GM21381 (cell line): ENCODE measurements around the gene PILRB.
"Not testable (repeated sequence)": the region's sequence is repeated elsewhere in the genome, so short reads cannot be mapped to it uniquely, and the experiment has no call there.

Experiments used
- ATAC-seq: cut with Tn5 transposase; IDR thresholded peaks from one replicate; pipeline ENCODE4 v1.9.1; 2021; ENCODE audit warnings: mild to moderate bottlenecking, moderate library complexity; ENCODE audit not compliant: unreplicated experiment

Gene PILRB

DNA sequence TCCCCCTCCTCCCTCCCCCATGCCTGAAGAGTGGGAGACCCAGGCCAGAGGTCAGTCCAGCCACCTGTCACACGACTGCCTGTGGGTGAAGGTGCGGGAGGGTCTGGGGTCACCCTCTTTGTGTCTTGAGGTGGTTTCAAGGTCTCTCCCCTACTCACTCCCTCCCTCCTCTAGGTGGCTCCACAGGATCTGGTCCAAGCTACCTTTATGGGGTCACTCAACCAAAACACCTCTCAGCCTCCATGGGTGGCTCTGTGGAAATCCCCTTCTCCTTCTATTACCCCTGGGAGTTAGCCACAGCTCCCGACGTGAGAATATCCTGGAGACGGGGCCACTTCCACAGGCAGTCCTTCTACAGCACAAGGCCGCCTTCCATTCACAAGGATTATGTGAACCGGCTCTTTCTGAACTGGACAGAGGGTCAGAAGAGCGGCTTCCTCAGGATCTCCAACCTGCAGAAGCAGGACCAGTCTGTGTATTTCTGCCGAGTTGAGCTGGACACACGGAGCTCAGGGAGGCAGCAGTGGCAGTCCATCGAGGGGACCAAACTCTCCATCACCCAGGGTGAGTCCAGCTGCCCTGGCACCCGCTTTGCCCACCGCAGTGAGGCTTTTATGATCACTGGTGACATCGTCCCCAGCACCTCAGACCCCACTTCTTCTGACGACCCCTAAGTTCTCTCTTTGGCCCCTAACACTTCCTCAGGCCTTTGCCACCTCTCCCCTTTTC is 16.1 kb downstream of the PILRB start:
- not testable (repeated sequence) for ATAC-seq

DNA sequence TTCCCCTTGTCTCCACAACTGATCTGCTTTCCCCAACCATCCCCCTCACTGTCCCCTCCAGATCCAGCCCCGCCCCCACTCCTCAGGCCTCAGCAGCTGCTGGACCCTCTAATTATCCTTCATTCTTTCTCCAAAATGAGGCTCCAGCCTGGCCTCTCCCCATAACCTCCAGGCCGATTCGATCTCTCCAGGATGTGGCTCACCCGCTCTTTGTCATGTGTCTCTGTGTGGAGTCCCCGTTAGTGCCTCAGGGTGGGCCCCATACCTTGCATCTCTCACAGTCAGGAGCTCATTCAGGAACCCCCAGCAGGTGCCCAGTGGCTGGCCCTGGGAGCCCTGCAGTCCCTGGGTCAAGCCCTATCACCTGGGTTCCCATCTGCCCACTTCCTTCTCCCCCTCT is 16.7 kb downstream of the PILRB start:
- ATAC-seq = no peak

DNA sequence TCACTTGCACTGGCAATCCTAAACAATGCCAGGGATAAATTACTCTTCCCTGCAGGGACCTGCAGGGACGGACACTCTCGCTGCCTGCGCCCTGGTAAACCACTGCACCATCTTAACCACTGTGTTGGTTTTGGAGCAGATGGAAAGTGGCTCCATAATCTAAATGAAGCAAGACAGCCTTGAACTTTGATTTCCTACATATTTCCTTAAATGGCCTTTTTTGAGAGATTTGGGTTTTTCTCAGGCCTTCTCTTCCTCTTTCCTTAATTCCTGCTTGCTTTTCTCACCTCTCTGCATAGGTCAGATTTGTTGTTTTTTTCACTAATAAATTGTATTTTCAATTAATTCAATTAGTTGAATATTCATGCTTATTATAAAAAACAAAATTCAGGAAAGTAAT is 18.1 kb downstream of the PILRB start:
- ATAC-seq = no peak

DNA sequence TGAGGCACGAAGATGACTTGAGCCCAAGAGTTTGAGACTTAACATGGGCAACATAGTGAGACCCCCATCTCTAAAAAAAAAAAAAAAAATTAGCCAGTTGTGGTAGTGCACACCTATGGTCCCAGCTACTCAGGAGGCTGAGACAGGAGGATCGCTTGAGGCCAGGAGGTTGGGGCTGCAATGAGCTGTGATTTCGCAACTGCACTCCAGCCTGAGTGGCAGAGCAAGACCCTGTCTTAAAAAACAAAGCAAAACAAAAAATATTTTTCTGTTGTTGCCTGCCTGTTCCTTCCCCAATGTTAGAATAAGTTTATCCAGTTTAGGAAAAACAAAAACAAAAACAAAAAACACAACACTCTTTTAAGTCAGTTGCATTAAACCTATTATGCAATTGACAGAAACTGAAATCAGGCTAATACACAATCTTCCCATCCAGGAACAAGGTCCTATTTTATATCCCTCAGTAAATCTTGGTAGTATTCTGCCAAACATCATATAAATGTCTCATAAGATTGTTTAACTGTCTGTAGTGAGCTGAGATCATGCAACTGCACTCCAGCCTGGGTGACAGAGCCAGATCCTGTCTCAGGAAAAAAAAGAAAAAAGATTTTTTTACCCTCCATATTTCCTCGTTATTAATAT is 20.3 kb downstream of the PILRB start:
- ATAC-seq = no peak

DNA sequence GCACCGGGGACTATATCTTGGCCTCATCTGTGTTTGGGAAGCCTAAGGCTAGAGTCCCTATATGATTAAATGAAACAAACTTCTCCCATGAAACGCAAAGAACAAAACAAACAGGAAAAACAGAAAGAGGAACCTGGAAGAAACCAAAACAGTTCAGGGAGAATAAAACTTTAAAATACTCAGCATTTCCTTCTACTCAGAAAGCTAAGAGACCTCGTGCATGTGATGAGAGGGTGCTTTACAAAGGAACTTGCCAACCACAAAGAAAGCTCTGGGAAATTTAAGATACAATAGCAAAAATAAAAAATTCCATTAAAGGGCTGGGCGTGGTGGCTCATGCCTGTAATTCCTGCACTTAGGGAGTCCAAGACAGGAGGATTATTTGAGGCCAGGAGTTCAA is 22.3 kb downstream of the PILRB start:
- no peak for ATAC-seq

DNA sequence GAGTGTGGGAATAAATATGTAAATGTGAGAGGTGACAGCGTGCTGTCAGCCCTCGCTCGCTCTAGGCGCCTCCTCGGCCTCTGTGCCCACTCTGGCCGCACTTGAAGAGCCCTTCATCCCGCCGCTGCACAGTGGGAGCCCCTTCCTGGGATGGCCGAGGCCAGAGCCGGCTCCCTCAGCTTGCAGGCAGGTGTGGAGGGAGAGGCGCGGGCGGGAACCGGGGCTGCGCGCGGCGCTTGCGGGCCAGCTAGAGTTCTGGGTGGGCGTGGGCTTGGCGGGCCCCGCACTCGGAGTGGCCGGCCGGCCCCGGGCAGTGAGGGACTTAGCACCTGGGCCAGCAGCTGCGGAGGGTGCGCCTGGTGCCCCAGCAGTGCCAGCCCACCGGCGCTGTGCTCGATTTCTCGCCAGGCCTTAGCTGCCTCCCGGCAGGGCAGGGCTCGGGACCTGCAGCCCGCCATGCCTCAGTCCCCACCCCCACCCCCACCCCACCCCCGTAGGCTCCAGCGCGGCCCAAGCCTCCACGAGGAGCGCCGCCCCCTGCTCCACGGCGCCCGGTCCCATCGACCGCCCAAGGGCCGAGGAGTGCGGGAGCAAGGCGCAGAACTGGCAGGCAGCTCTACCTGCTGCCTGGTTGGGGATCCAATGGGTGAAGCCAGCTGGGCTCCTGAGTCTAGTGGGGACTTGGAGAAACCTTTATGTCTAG is 23.8 kb downstream of the PILRB start:
- not testable (repeated sequence) for ATAC-seq

DNA sequence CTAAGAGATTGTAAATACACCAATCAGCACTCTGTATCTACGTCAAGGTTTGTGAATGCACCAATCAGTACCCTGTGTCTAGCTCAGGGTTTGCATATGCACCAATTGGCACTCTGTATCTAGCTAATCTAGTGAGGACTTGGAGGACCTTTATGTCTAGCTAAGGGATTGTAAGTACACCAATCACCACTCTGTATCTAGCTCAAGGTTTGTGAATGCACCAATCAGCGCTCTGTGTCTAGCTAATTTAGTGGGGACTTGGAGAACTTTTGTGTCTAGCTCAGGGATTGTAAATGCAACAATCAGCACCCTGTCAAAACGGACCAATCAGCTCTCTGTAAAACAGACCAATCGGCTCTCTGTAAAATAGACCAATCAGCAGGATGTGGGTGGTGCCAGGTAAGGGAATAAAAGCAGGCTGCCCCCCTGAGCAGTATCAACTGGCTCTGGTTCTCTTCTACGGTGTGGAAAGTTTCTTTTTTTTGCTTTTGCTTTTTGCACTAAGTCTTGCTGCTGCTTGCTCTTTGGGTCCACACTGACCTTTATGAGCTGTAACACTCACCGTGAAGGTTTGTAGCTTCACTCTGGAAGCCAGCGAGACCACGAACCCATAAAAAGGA is 24.4 kb downstream of the PILRB start:
- not testable (repeated sequence) for ATAC-seq

DNA sequence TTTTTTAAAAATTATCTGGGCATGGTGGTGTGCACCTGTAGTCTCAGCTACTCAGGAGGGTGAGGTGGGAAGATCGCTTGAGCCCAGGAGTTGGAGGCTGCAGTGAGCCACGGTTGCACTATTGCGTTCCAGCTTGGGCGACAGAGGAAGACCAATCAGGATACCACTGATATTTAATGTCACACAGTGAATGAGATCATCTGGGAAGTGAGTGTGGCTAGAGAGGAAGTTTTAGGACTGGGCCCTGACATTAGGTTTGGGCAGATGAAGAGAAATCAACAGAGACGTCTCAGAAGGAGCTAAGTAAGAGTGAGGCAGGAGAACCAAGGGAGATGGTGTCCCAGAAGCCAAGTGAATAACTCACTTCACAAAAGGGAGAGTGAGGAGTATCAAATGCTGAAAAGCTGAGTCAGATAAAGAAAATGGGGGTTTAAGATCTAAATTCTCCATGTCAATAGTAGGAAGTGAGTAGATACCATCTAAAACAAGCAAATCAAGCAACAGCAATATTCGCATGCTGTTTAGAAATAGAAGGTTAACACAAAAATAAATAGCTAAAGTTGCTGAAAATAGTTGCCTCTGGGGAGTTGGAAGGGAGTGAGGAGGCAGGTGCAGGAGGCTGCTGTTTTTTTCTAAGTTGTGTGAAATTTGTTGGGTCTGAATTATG is 26.8 kb downstream of the PILRB start:
- no peak for ATAC-seq

DNA sequence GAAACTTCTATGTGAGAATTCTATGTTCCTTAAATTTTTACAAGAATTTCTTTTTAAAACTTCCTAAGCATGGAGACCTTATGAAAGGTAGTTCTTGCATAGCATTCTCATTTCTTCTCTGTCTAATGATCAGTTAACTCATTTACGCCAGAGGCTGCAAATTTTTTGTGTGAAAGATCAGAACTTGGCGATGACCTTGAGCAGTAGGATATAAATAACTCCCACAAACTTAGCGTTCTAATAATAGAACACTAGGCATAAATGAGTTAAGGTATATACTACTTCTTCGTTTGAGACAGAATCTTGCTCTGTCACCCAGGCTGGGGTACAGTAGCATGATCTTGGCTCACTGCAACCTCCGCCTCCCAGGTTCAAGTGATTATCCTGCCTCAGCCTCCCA is 29.0 kb downstream of the PILRB start:
- no peak for ATAC-seq

DNA sequence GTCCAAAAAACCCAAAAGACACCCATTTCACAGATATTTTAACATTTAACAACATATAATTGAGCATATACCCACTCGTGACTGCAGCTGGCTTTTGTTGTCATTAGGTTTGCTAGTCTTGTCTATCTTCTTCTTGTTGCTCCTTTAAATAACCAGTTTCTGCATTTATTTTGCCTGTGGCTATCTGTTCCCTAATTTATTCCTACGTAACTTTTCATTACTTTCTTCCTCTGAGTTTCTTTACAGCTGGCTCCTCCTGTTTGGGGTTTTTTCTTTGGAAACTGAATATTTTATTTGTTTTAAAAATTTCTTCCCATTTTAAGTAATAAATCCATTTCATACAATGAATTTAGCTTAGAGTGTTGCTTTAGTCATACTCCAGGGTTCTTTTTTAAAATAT is 29.8 kb downstream of the PILRB start:
- no peak for ATAC-seq

DNA sequence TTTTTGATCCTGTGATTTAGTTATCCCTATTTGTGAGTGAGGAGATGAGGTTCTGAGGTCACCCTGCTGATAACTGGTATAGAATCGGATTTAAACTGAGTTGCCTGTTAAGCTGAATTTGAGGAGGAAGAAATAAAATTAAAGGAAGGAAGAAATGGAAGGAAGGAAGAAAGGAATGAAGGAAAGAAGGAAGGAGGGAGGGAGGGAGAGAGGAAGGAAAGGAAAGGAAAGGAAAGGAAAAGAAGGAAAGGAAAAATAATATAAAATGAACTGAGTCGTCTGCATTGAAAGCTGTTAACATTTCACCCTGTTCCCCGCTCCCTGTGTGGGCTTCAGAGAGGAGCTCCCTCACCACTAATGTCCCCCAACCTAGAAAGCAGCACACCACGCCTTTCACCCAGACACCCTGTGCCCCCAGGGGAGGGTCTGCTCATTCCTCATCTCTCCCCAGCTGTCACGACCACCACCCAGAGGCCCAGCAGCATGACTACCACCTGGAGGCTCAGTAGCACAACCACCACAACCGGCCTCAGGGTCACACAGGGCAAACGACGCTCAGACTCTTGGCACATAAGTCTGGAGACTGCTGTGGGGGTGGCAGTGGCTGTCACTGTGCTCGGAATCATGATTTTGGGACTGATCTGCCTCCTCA is 31.6 kb downstream of the PILRB start:
- ATAC-seq = no peak

DNA sequence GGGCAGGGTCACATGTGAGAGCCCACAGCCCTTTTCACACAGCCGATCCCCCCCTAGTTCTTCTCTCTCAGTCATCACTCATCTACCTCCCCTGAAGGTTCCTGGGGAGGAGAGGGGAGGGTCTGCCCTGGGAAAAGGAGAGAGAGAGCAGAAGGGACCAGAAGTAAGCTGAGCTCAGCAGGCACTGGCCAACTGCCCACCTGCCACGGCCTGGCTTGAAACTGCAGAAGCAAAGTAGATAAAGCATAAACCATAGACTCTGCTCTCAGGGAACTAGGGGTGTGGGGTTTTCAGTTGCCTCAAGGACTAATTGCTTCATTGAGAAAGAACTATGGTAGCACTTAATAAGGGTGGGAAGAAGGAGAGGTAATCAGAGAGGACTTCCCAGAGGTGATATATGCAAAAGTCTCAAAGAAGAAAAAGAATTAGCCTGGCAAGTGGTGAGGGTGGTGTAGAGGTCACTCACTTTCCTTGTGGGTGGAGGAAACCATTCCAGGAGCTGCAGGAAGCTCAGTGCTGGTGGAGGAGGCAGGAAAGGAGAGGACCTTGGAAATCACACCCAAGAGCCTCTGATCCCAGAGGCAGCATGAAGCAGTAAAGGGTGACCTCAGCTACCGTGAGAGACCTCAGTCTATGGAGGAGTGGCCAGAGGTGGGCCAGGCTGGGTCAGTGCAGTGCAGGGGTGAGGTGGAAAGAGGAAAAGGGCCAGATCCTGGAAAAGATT is 32.5 kb downstream of the PILRB start:
- ATAC-seq = no peak

DNA sequence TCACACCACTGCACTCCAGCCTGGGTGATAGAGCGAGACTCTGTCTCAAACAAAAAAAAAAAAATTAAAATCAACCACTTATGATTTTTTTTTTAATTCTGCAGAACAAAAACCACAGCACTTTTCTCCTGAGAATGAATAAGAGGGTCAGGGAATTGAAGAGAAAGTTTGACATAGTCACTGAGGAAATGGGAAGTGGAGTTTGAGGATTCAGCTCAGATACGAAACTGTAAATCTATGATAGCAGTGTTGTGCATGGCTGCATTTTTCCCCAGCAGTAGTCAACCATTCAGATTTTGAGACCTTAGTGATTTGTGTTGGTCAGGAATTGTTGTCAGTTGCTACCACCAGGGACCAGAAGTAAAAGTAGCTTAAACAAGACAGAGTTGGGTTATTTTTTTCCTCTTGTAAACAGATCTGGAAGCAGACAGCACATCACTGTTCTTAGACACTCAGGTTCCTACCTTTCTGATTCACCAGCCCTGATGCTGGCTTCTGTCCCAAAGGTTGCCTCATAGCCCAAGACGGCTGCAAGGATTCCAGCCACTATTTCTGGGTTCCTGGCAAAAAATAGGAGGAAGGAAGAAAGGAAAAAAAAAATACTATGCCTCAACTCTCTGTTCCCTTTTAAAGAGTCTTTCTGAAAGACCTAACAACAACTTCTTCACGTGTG is 35.5 kb downstream of the PILRB start:
- no peak for ATAC-seq

DNA sequence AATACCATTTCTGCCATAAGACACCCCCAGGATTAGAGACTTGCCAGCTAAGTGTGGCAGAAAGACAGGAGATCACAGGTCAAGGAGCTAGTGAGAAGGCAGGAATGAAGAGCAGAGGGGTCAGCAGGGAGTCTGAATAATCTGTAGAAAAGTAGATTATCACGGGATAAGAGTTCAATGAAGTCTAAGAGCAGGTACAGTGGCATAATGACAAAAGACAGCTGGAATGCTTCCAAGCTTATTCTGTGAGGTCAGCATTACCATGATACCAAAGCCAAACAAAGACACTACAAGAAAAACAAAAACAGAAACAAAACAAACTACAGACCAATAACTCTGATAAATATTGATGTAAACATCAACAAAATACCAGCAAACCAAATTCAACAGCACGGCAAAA is 36.2 kb downstream of the PILRB start:
- ATAC-seq = no peak

DNA sequence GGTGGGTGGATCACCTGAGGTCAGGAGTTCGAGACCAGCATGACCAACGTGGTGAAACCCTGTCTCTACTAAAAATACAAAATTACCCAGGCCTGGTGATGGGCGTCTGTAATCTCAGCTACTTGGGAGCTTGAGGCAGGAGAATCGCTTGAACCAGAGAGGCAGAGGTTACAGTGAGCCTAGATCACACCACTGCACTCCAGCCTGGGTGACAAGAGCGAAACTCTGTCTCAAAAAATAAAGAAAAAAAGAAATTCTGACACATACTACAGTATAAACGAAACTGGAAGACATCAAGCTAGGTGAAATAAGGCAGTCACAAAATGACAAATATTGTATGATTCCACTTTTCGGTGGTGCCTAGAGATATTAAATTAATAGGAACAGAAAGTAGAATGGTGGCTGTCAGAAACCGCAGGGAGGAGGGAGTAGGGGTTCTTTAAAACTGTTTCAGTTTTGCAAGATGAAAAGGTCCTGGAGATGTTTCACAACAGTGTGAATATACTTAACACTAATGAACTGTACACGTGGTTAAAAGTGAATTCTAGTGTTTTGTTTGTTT is 38.6 kb downstream of the PILRB start:
- ATAC-seq = peak; percentile 91

DNA sequence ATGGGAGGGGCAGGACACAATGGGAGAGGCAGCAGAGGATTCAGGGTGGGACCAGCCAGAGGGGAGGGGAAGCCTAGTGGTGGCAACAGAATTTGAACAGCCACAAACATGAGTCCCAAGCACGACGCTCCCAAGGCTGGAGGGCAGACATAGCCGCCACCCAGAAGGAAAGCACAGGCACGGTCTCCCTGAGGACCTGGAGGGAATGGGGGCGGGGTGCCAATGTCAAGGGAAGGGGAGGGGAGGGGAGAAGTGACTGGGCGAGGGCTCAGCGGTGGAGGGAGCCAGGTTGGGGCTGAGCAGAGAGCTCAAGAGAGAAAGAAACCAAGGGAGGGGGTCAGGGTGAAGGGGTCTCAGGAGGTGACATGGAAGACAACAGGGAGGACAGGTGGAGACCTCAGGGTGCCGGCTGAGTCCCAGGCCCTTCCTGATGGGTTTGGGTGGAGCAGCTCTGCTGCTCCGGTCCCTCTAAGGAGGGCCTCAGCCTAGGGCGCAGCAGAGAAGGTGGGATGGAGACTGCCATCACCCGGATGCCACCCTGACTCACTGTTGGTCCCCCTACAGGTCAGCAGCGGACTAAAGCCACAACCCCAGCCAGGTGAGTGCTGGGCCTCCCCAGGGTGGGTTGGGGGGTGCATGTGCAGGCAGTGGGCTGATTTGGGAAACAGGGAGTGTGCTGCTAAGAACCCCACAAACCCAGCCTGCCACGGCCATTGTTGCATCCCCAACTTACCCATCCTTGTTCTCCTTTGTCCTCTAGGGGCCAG is 39.6 kb downstream of the PILRB start:
- no peak for ATAC-seq

DNA sequence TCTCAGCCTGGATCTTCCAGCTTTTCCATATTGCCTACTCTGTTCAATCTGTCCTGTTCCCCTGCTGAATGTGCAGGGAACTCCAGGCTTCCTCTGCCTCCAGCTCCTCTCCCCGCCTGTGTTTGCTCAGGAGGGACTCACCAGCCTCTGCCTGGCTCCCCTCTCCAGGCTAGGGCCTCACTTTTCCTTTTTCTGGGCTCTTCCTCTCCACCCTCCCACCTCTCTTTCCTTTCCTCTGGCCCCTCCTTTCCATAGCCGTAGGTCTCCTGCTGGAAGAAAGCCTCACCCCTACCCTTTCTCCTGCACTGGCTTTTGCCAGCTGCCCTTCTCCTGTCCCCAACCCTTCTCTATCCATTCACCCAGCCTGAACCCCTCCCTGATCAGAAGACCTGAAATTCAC is 40.3 kb downstream of the PILRB start:
- no peak for ATAC-seq

DNA sequence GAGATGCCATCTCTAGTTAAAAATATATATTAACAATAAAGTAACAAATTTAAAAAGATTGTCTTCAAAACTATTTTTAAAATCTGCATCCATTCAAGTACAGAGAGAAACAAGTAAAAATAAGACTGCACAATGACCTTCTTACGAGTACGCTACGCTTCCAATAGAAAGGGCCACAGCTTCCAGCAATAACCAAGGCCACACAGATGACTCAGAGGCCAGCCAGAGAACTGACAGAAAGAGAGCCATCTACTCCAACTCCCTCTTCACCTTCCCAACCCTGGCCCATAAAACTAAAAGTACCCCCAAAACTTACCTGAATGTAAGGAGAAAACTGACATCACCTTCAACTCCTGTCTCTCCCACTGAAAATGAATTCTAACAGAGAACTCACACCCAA is 42.1 kb downstream of the PILRB start:
- no peak for ATAC-seq
